ENCODE results near the gene PLEKHG3. TPM values are rescaled to one million over a fixed set of nuclear protein-coding genes. Genes with fewer than 3 reads are reported as not detected.

Gene PLEKHG3
- total RNA-seq, 4 donors from 2014 or later, result 58.1 to 273 (median 94.7) TPM

DNA sequence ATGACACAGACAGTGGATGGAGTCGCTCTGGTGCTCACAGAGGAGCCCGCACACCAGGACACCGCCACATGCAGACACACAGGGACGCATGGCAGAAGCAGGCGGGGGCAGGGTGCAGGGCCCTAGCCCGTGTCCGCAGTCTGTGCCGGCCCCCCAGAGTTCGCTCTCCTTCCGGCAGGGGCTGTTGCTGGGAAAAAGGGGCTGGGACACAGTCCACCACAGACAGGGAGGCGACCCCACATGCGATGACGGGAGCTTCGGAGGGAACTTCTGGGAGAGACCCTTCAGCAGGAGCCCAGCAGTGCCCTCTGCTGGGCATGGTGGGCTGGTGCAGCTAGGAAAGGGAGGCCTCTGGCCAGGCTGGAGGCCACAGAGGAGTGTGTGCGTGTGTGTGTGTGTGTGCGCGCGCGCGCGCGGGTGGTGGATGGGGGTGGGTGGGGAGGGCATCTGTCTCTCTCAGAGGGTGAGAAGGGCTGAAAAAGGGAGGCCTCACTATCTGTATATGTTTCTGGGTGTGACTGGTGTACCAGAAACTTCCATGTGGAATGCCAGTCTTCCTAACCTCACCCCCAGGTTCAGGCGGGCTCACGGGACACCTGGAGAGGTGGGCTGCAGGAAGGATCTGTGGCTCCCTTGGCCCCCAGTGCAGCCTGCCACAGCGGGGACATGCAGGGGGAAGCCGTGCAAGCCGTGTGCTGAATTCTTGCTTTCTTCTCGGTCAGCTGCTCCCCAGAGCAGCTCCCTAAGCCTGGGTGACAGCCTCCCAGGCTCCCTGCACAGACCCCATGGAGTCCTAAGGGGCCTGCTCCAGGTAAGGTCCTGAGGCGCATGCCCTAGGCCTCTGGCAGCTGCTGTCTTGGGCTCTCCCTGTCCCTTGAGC is 60.7 kb downstream of the PLEKHG3 start:
- in situ Hi-C loops (cut with MboI; ENCODE audit: low pct_ligation_motif_present in 1 of 4, low pct_unique_long_range_greater_than_20kb in 1 of 4, low sequenced_read_pairs in 3 of 4), result loop anchor here (5.0 to 25.0 kb wide), 4 partner anchors 90 to 228 kb away; partner anchors contain the start of genes HSPA2 (in 1 of the 4) and PPP1R36 (in 1 of the 4)

DNA sequence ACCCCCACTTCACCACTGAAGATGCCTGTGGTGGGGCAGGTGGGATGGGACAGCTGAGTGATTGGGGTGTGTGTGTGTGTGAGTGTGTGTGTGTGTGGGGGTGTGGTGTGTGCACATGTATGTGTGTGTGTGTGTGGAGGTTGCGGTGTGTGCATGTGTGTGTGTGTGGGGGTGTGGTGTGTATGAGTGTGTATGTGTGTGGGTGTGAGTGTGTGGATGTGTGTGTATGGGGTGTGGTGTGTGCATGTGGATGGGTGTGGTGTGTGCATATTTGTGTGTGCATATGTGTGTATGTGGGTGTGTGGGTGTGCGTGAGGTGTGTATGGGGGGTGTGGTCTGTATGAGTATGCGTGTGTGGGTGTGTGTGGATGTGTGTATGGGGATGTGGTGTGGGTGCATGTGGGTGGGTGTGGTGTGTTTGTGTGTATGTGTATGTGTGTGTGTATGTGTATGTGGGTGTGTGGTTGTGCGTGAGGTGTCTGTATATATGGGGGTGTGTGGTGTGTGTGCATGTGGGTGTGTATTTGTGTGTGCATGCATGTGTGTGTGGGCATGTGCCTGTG is 61.6 kb downstream of the PLEKHG3 start:
- in situ Hi-C loops (cut with MboI; ENCODE audit: low pct_ligation_motif_present in 1 of 4, low pct_unique_long_range_greater_than_20kb in 1 of 4, low sequenced_read_pairs in 3 of 4), result loop anchor here in 2 of 4 donors (10.0 to 25.0 kb wide), 2 partner anchors 91 to 229 kb away; partner anchors contain the start of genes HSPA2 (in 1 of the 2) and PPP1R36 (in 1 of the 2)
- H3K27ac ChIP-seq, result no peak overlapping the region
- intact Hi-C loops (cut with DNase I; ENCODE audit: low total_unique reads), result loop anchor here (5.0 kb wide), 1 partner anchor 94 kb away; no protein-coding TSS in a partner anchor
- TF ChIP-seq CTCF (IDR thresholded peaks at IDR 0.05) (no peak), POLR2AphosphoS5 (IDR thresholded peaks at IDR 0.05) (no peak), EP300 (IDR thresholded peaks at IDR 0.05; ENCODE audit: low read depth) (no peak), POLR2A (IDR thresholded peaks at IDR 0.05) (no peak)
- WGBS, 2 donors (ENCODE audit: low coverage in 1 of 2), result 87 to 100% methylated on average over 1 to 4 of the region's 4 CpGs
- no peaks in the 10 kb centered on the region for H3K27me3 ChIP-seq
- no peaks in the 10 kb centered on the region for H3K9me3 ChIP-seq
- DNase-seq, result no peak
- H3K4me3 ChIP-seq, result no peak overlapping the region
- H3K36me3 ChIP-seq, result no peaks in the 10 kb centered on the region
- peaks cover 19 to 32% (median 26%) of the 10 kb centered on the region in 4 donors for H3K4me1 ChIP-seq

More for the DNA sequence above, 60.7 kb downstream of the PLEKHG3 start:
- Histone ChIP-seq H3K36me3 (no peaks in the 10 kb centered on the region), H3K27me3 (no peaks in the 10 kb centered on the region), H3K4me1 (peaks cover 19 to 37% (median 26%) of the 10 kb centered on the region in 4 donors), H3K27ac (peak overlapping the region in 3 of 4 donors; percentile 0 to 44 (median 23)), H3K9me3 (no peaks in the 10 kb centered on the region), H3K4me3 (peak overlapping the region in 2 of 4 donors; percentile 25 to 39)
- intact Hi-C loops (cut with DNase I; ENCODE audit: low total_unique reads), result loop anchor here (5.0 kb wide), 1 partner anchor 93 kb away; no protein-coding TSS in a partner anchor
- TF ChIP-seq EP300 (IDR thresholded peaks at IDR 0.05; ENCODE audit: low read depth) (no peak), POLR2AphosphoS5 (IDR thresholded peaks at IDR 0.05) (no peak), POLR2A (IDR thresholded peaks at IDR 0.05) (no peak), CTCF (IDR thresholded peaks at IDR 0.05) (peak; percentile 90 to 96 (median 92))
- DNase-seq, result peak; percentile 79
- WGBS, 2 donors (ENCODE audit: low coverage in 1 of 2), result 23% methylated on average over 29 of the region's 29 CpGs; no CpG with 5 or more reads in 1 of the 2 donors

DNA sequence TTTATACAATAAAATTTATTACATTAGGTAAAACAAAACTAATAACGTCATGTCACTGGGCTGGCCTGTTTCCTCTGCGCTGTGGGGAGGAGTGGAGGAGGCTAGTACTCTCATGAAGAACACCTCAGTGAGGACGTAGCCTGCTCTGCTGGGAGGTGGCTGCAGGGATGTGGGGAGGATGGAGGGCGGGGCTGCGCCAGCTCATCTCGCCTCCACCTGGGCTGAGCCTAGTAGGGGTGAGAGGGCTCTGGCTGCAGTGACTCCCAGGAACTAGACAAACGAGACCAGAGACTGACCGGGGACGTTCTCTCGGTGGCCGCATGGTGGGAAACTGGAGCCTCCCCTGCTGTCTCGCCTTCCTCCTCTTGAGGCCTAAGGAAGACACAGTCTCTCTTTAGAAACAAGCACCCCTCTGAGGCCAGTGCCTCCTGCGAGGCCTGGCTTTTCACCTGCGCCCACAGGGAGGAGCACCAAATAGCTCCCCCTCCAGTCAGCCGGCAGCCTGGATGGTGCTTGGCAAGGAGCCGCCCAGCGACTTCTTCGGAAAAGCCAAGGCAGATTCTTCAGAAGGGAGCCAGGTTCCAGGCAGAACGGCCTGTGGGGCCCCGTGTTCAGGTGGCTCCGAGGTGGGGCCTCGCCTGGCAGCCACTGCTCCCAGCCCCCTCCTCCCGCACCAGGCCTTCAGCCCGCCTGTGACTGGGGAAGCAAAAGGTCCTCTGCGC is 62.4 kb downstream of the PLEKHG3 start:
- Histone ChIP-seq H3K27ac (no peak overlapping the region), H3K4me3 (no peak overlapping the region), H3K4me1 (peaks cover 12 to 24% (median 18%) of the 10 kb centered on the region in 4 donors), H3K9me3 (no peaks in the 10 kb centered on the region), H3K27me3 (no peaks in the 10 kb centered on the region), H3K36me3 (no peaks in the 10 kb centered on the region)
- intact Hi-C loops (cut with DNase I; ENCODE audit: low total_unique reads) (loop anchor here (5.0 kb wide), 1 partner anchor 94 kb away; no protein-coding TSS in a partner anchor), in situ Hi-C loops (cut with MboI; ENCODE audit: low pct_ligation_motif_present in 1 of 4, low pct_unique_long_range_greater_than_20kb in 1 of 4, low sequenced_read_pairs in 3 of 4) (loop anchor here in 2 of 4 donors (10.0 to 25.0 kb wide), 2 partner anchors 92 to 229 kb away; partner anchors contain the start of genes HSPA2 (in 1 of the 2) and PPP1R36 (in 1 of the 2))
- DNase-seq, result no peak
- TF ChIP-seq POLR2AphosphoS5 (IDR thresholded peaks at IDR 0.05) (no peak), CTCF (IDR thresholded peaks at IDR 0.05) (no peak), EP300 (IDR thresholded peaks at IDR 0.05; ENCODE audit: low read depth) (no peak), POLR2A (IDR thresholded peaks at IDR 0.05) (no peak)
- whole genome bisulfite sequencing, 2 donors (ENCODE audit: low coverage in 1 of 2), result 86% methylated on average over 23 of the region's 25 CpGs; no CpG with 5 or more reads in 1 of the 2 donors
